Measurements from ENCODE around the gene LYPD3. TPM values are rescaled to one million over a fixed set of nuclear protein-coding genes. Genes with fewer than 3 reads are reported as not detected.

LYPD3 gene
- total RNA-seq, 3 donors from 2014 or later, result 0.23 to 1.5 (median 0.46) TPM

DNA sequence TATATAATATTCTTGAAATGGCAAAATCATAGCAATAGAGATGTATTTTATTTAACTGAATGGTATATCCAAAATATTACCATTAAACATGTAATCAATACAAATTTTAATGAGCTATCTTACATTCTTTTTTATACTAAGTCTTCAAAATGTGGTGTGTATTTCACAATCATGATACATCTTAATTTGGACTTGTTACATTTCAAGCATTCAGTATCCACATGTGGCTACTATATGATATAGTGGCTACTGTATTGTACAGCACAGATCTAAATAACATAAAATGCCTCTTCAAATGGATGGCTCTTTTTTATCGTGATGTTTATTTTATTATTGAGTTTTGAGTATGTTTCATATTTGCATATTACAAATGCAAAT, 42.7 kb downstream of the LYPD3 start:
- TF ChIP-seq, protein P1, sequence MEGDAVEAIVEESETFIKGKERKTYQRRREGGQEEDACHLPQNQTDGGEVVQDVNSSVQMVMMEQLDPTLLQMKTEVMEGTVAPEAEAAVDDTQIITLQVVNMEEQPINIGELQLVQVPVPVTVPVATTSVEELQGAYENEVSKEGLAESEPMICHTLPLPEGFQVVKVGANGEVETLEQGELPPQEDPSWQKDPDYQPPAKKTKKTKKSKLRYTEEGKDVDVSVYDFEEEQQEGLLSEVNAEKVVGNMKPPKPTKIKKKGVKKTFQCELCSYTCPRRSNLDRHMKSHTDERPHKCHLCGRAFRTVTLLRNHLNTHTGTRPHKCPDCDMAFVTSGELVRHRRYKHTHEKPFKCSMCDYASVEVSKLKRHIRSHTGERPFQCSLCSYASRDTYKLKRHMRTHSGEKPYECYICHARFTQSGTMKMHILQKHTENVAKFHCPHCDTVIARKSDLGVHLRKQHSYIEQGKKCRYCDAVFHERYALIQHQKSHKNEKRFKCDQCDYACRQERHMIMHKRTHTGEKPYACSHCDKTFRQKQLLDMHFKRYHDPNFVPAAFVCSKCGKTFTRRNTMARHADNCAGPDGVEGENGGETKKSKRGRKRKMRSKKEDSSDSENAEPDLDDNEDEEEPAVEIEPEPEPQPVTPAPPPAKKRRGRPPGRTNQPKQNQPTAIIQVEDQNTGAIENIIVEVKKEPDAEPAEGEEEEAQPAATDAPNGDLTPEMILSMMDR (IDR thresholded peaks at IDR 0.05), result no peak
- H3K9me3 ChIP-seq, result no peaks in the 10 kb centered on the region
- no peaks in the 10 kb centered on the region for H3K36me3 ChIP-seq (ENCODE audit: low read depth)
- peaks cover 13% of the 10 kb centered on the region for H3K4me1 ChIP-seq (ENCODE audit: low read depth)
- intact Hi-C loops (cut with DNase I, micrococcal nuclease), result no loop called here
- DNase-seq, result no peak
- ATAC-seq, result no peak
- H3K4me3 ChIP-seq, result no peak overlapping the region

GRCh38 chr19:43422000-43422688, 43.3 kb downstream of the LYPD3 start:
- TF ChIP-seq, protein P1 (IDR thresholded peaks at IDR 0.05), result no peak
- Histone ChIP-seq H3K36me3 (ENCODE audit: low read depth) (no peaks in the 10 kb centered on the region), H3K9me3 (no peaks in the 10 kb centered on the region), H3K4me1 (ENCODE audit: low read depth) (peaks cover 13% of the 10 kb centered on the region), H3K4me3 (no peak overlapping the region)
- intact Hi-C loops (cut with DNase I, micrococcal nuclease), result no loop called here
- ATAC-seq, result no peak
- no peak for DNase-seq

- Histone ChIP-seq H3K4me3 (no peak overlapping the region), H3K4me1 (ENCODE audit: low read depth) (peaks cover 6% of the 10 kb centered on the region), H3K36me3 (ENCODE audit: low read depth) (no peaks in the 10 kb centered on the region), H3K9me3 (no peaks in the 10 kb centered on the region)
- ATAC-seq (no peak), DNase-seq (no peak)
- TF ChIP-seq, protein P1 (IDR thresholded peaks at IDR 0.05), result no peak
- intact Hi-C loops (cut with DNase I, micrococcal nuclease), result no loop called here
These were observed 44.5 kb downstream of the LYPD3 start for GRCh38 chr19:43420954-43421353.

DNA sequence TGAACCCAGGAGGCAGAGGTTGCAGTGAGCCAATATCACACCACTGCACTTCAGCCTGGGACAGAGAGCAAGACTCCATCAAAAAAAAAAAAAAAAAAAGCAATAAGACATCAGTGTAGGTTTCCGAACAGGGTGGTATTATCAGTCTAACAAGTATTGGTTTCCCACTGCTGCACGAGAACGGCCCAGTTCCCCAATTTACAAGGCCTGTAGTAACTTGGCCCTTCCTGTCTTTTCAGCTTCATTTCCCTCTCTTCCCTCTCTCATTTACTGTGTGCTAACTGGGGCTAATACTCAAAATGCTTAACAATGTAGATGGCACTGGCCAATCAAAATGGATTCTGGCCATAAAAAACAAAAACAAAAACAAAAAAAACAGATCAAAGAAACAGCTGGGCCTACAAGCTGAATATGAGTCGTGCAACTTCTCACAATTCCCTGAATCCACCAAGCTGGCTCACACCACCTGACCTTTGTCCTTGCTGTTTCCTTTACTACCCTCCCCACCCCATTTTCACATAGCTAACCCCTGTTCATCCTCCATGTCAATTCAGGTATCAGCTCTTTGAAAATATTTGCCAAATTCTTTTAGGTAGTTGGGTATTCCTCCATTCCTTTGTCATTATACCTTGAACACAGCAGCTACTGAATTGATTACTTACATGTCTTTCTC, 48.3 kb downstream of the LYPD3 start:
- ATAC-seq (peak; percentile 63), DNase-seq (peak in 1 of 3 donors; percentile 40)
- H3K4me3 ChIP-seq, result no peak overlapping the region
- intact Hi-C loops (cut with DNase I, micrococcal nuclease), result no loop called here
- no peaks in the 10 kb centered on the region for H3K36me3 ChIP-seq (ENCODE audit: low read depth)
- TF ChIP-seq, protein P1 (IDR thresholded peaks at IDR 0.05), result no peak
- H3K9me3 ChIP-seq, result no peaks in the 10 kb centered on the region
- H3K4me1 ChIP-seq (ENCODE audit: low read depth), result peaks cover 3% of the 10 kb centered on the region

DNA sequence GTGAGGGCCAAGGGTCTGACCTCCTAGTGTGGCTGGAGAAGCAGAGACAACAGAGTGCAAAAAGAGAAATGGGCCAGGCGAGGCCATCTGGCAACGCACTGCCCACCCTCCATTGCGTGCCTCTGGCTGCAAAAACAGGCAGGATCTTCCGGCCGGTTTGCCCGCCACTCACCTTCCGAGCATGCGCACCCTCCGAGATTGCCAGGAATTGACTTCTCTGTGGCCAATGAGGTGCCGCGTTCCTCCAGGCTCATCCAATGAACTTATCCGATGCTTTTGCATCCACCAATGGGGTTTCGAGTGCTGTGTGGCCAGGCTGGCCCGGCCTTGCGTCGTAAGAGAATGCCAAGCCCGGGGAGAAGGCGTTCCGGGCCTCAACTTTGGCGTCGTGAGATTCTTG, 50.9 kb downstream of the LYPD3 start, which contains the start of gene TEX101:
Gene TEX101, plus strand, starts transcription at position 337 of the 400 bp plus-strand sequence. CDS start 1,030 bp downstream, outside the sequence.
- Histone ChIP-seq H3K9me3 (no peaks in the 10 kb centered on the region), H3K4me1 (ENCODE audit: low read depth) (peaks cover 3% of the 10 kb centered on the region), H3K4me3 (no peak within 1 kb of the TSS), H3K36me3 (ENCODE audit: low read depth) (no peaks in the 10 kb centered on the region)
- TF ChIP-seq, protein P1 (IDR thresholded peaks at IDR 0.05), result no peak
- DNase-seq (no peak), ATAC-seq (no peak)
- intact Hi-C loops (cut with DNase I, micrococcal nuclease), result no loop called here
